Esophagus squamous epithelium (tissue), 5 donors: ENCODE measurements around the gene ZNF736. TPM values are rescaled to one million over a fixed set of nuclear protein-coding genes. Genes with fewer than 3 reads are reported as not detected.

Source experiments
- DNase-seq: peaks from one replicate; lab custom pipeline; 2025; lab: John Stamatoyannopoulos, UW
- H3K27ac ChIP-seq, 4 donors: fragments of 200-600 bp; sonication (generic); one replicate each; pipeline ENCODE4 v1.5.1; 2016 to 2019; ENCODE audit warnings: mild to moderate bottlenecking in 1 of 4
- H3K27me3 ChIP-seq, 4 donors: fragments of 200-600 bp; sonication (generic); 1 replicate in 3 of 4; 2 replicates in 1 of 4; pipeline versions ENCODE4 v1.5.1 to v1.6.0; 2017 to 2021; ENCODE audit warnings: antibody characterized with exemption in 1 of 4
- H3K36me3 ChIP-seq, 3 donors: fragments of 200-600 bp; sonication (generic); one replicate each; pipeline ENCODE4 v1.5.1; 2016 to 2019
- H3K4me1 ChIP-seq, 3 donors: fragments of 200-600 bp; sonication (generic); one replicate each; pipeline ENCODE4 v1.5.1; 2017 to 2019
- H3K4me3 ChIP-seq, 4 donors: fragments of 200-600 bp; sonication (generic); 1 replicate in 3 of 4; 2 replicates in 1 of 4; pipeline ENCODE4 v1.5.1; 2016 to 2019; ENCODE audit warnings: mild to moderate bottlenecking in 2 of 4, moderate library complexity in 1 of 4
- H3K9me3 ChIP-seq, 3 donors: fragments of 200-600 bp; sonication (generic); one replicate each; pipeline ENCODE4 v1.5.1; 2016 to 2019
- CTCF ChIP-seq, 6 experiments: fragments of 450-650 bp in 4 of 6; fragments of 200-600 bp in 2 of 6; sonication (generic) in 2 of 6; IDR thresholded peaks; one replicate each; pipeline ENCODE4 v1.5.1; 2016 to 2019; ENCODE audit warnings: antibody characterized with exemption in 6 of 6, mild to moderate bottlenecking in 4 of 6, moderate library complexity in 4 of 6
- POLR2A ChIP-seq, 4 donors: fragments of 450-650 bp; IDR thresholded peaks; one replicate each; pipeline ENCODE4 v1.6.1; 2017; ENCODE audit warnings: antibody characterized with exemption in 4 of 4, mild to moderate bottlenecking in 4 of 4, moderate library complexity in 3 of 4
- WGBS, 2 donors: methylation state at CpG; one replicate each; pipeline ENCODE4 v1.1.5; 2018; 5-methylcytosine and 5-hydroxymethylcytosine counted together
- intact Hi-C: fragments of 100-400 bp; cut with DNase I; formaldehyde crosslinking; loops from one replicate; pipeline ENCODE4 v1.15.0; 2022
- total RNA-seq, 4 donors: library from RNA; depleted of rRNA; stranded (reverse); fragments of >200 nt; gene quantifications; one replicate each; pipeline ENCODE4 v1.1.0, GENCODE V29; 2016
- donor health status: DM: yes; HTN: yes; CAD: no.

The ZNF736 gene
- total RNA-seq, 4 donors from 2014 or later, result 2.3 to 10.9 (median 4.2) TPM

DNA sequence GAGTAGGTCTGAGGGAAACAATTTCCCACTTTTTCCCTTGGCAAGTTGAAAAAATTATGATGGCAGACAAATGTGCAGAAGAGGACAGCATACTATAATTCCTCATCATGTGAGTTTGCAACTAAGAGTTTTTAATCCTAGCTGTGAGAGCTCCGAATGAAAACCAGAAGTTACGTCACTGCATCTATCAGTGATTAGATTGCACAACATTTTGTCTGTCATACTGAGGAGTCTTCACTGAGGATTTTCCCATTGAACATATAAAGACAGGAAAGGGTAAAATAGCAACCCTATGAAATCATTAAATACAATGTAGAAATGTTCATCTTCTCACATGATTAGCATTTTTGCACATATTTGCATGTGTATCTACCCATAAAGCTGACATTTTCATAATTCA is 45.8 kb downstream of the ZNF736 start:
- Histone ChIP-seq H3K4me1 (no peaks in the 10 kb centered on the region), H3K4me3 (no peak overlapping the region), H3K9me3 (peaks cover 0 to 90% (median 42%) of the 10 kb centered on the region in 3 donors), H3K36me3 (no peaks in the 10 kb centered on the region), H3K27ac (no peak overlapping the region), H3K27me3 (no peaks in the 10 kb centered on the region)
- WGBS, 2 donors, result 84 to 91% methylated on average over 2 of the region's 2 CpGs
- TF ChIP-seq CTCF (IDR thresholded peaks at IDR 0.05) (no peak), POLR2A (IDR thresholded peaks at IDR 0.05) (no peak)
- no peak for DNase-seq
- intact Hi-C loops, result no loop called here

DNA sequence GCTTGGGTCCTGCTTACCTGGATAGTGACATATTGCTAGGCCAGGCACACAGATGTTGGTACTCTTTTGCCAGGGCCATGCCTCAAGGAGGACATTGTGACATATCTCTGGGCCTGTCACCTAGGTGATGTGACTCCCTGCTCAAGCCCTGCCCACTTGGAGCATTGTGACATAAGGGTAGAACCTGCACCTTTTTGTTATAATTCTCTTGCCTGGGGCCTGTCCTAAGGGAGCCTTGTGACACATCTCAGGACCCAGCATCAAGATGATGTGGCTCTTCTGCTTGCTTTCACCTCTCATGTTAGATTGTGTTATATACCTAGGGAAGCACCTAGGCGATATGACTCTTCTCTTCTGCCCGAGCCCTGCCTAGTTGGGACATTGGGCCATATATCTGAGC is 57.4 kb downstream of the ZNF736 start:
- WGBS, 2 donors, result 86 to 88% methylated on average over 2 of the region's 2 CpGs
- intact Hi-C loops, result no loop called here
- DNase-seq, result no peak

GRCh38 chr7:64373017-64373416 is 59.3 kb downstream of the ZNF736 start:
- H3K36me3 ChIP-seq, result no peaks in the 10 kb centered on the region
- no peaks in the 10 kb centered on the region for H3K27me3 ChIP-seq
- intact Hi-C loops, result no loop called here
- peaks cover 0 to 28% (median 0%) of the 10 kb centered on the region in 3 donors for H3K9me3 ChIP-seq
- TF ChIP-seq CTCF (IDR thresholded peaks at IDR 0.05) (no peak), POLR2A (IDR thresholded peaks at IDR 0.05) (no peak)
- H3K4me3 ChIP-seq, result no peak overlapping the region
- H3K27ac ChIP-seq, result no peak overlapping the region
- 59 to 78% methylated on average over 2 of the region's 2 CpGs for WGBS, 2 donors
- DNase-seq, result no peak
- H3K4me1 ChIP-seq, result no peaks in the 10 kb centered on the region

More for the DNA sequence above, 57.4 kb downstream of the ZNF736 start:
- no peak for TF ChIP-seq POLR2A (IDR thresholded peaks at IDR 0.05)
- TF ChIP-seq CTCF (IDR thresholded peaks at IDR 0.05), result no peak
- Histone ChIP-seq H3K4me3 (no peak overlapping the region), H3K9me3 (peaks cover 0 to 42% (median 0%) of the 10 kb centered on the region in 3 donors), H3K36me3 (no peaks in the 10 kb centered on the region), H3K4me1 (no peaks in the 10 kb centered on the region), H3K27ac (no peak overlapping the region), H3K27me3 (no peaks in the 10 kb centered on the region)

- TF ChIP-seq CTCF (IDR thresholded peaks at IDR 0.05) (no peak), POLR2A (IDR thresholded peaks at IDR 0.05) (no peak)
- Histone ChIP-seq H3K4me3 (no peak overlapping the region), H3K36me3 (no peaks in the 10 kb centered on the region), H3K27me3 (no peaks in the 10 kb centered on the region), H3K4me1 (no peaks in the 10 kb centered on the region), H3K9me3 (peaks cover 0 to 20% (median 7%) of the 10 kb centered on the region in 3 donors), H3K27ac (no peak overlapping the region)
- intact Hi-C loops, result no loop called here
- no peak for DNase-seq
Measured at GRCh38 chr7:64400401-64400800, 86.6 kb downstream of the ZNF736 start.

Other genes starting within 250 kb of the ZNF736 start
- gene ZNF735, start 106.8 kb upstream of the ZNF736 start, total RNA-seq, result not detected
- not detected for gene ZNF679, start 85.5 kb upstream of the ZNF736 start, total RNA-seq
- gene ZNF680, start 249.1 kb downstream of the ZNF736 start, total RNA-seq, result 10 to 100 TPM in 1 of 4 donors, 1 to 10 TPM in 3; 5.5 to 10.3 (median 7.4) TPM